GM12878 (cell line): ENCODE results near the gene PRR12. TPM values are rescaled to one million over a fixed set of nuclear protein-coding genes. Genes with fewer than 3 reads are reported as not detected.
A peak's percentile ranks its signal among the peaks of the same experiment; 100 is the strongest.

Experiments used
- ATAC-seq: fragments of 200-7000 bp; cut with Tn5 transposase; 3 replicates; pipeline ENCODE4 v1.9.1; 2020; ENCODE audit warnings: mild to moderate bottlenecking, moderate library complexity
- BruUV-seq: library from RNA; stranded (reverse); fragments of 400-500 nt; replicated peaks from 2 replicates; lab custom pipeline; 2021; lab: Mats Ljungman, UMichigan
- CTCF ChIA-PET: fragments of 300-600 bp; sonication (Branson Sonifier 250); formaldehyde crosslinking; extraction: SDS; loops from one replicate; lab custom pipeline; 2021; ENCODE audit warnings: inconsistent platforms; lab: Yijun Ruan, JAX
- POLR2A ChIA-PET: fragments of 350-600 bp; formaldehyde crosslinking; extraction: SDS; loops from one replicate; lab custom pipeline; 2021; ENCODE audit warnings: inconsistent platforms; lab: Charles Lee
- RAD21 ChIA-PET: fragments of 300-600 bp; sonication (Branson Sonifier 250); formaldehyde crosslinking; loops from one replicate; lab custom pipeline; 2023; ENCODE audit warnings: antibody characterized with exemption; ENCODE audit not compliant: unreplicated experiment; lab: Charles Lee
- SMC1A ChIA-PET: fragments of 300-600 bp; sonication (Branson Sonifier 250); formaldehyde crosslinking; loops from one replicate; lab custom pipeline; 2023; ENCODE audit not compliant: unreplicated experiment, uncharacterized antibody; lab: Charles Lee
- DNase-seq: peaks from one replicate; pipeline ENCODE4 v3.0.0-alpha.2; 2011; ENCODE audit warnings: low read depth, low spot score
- FAIRE-seq: peaks from 3 replicates; lab custom pipeline; 2011; peaks lifted over from hg19 to GRCh38; lab: Jason Lieb, UNC
- H2AFZ ChIP-seq: 2 replicates; pipeline ENCODE4 v1.6.0; 2011; ENCODE audit warnings: low read depth, low read length, control low read depth; ENCODE audit not compliant: control insufficient read depth
- H3K27ac ChIP-seq: 2 replicates; pipeline ENCODE4 v1.5.1; 2011; ENCODE audit warnings: control low read depth; ENCODE audit not compliant: control insufficient read depth, insufficient read depth
- H3K27me3 ChIP-seq, 2 experiments: replicated peaks in 1 of 2; 2 replicates each; pipeline versions ENCODE4 v1.6.0 to v1.6.1; 2011; ENCODE audit warnings: low read length in 1 of 2; ENCODE audit not compliant: control insufficient read depth in 2 of 2, insufficient read depth in 2 of 2
- H3K36me3 ChIP-seq, 2 experiments: 2 replicates each; pipeline ENCODE4 v1.5.1; 2011; ENCODE audit warnings: low read length in 1 of 2; ENCODE audit not compliant: control insufficient read depth in 2 of 2, insufficient read depth in 2 of 2
- H3K4me1 ChIP-seq: 2 replicates; pipeline ENCODE4 v1.6.1; 2011; ENCODE audit warnings: mild to moderate bottlenecking, low read length, moderate library complexity, mixed read lengths; ENCODE audit not compliant: control insufficient read depth, insufficient read depth
- H3K4me2 ChIP-seq: 2 replicates; pipeline ENCODE4 v1.6.0; 2011; ENCODE audit warnings: control low read depth; ENCODE audit not compliant: control insufficient read depth, insufficient read depth
- H3K4me3 ChIP-seq: fragments of 200-600 bp; sonication (generic); 2 replicates; pipeline ENCODE4 v1.5.1; 2016
- H3K79me2 ChIP-seq: 2 replicates; pipeline ENCODE4 v1.6.0; 2011; ENCODE audit warnings: low read length; ENCODE audit not compliant: control insufficient read depth, insufficient read depth
- H3K9ac ChIP-seq: 2 replicates; pipeline ENCODE4 v1.8.0; 2011; ENCODE audit warnings: low read length, control low read depth, mixed read lengths; ENCODE audit not compliant: control insufficient read depth, insufficient read depth
- H3K9me3 ChIP-seq: replicated peaks from 3 replicates; pipeline ENCODE4 v1.5.1; 2011; ENCODE audit warnings: mild to moderate bottlenecking, low read length; ENCODE audit not compliant: control insufficient read depth, insufficient read depth
- H4K20me1 ChIP-seq: 2 replicates; pipeline ENCODE4 v1.6.0; 2011; ENCODE audit not compliant: control insufficient read depth, insufficient read depth
- BCLAF1 ChIP-seq: fragments of 450-650 bp; IDR thresholded peaks from 2 replicates; pipeline ENCODE4 v1.6.1; 2017; ENCODE audit warnings: antibody characterized with exemption, mild to moderate bottlenecking, moderate library complexity
- BRCA1 ChIP-seq: IDR thresholded peaks from 2 replicates; pipeline ENCODE4 v1.6.1; 2011; ENCODE audit warnings: low read depth, low read length, improper control_type of control experiment
- CHD4 ChIP-seq: fragments of 200-600 bp; sonication (generic); IDR thresholded peaks from 2 replicates; pipeline ENCODE4 v1.6.1; 2016; ENCODE audit warnings: mild to moderate bottlenecking
- EED ChIP-seq: sonication (generic); IDR thresholded peaks from 2 replicates; pipeline ENCODE4 v1.6.1; 2016; ENCODE audit warnings: antibody characterized with exemption, low read depth
- JUNB ChIP-seq: IDR thresholded peaks from 2 replicates; pipeline ENCODE4 v1.6.1; 2016; ENCODE audit warnings: antibody characterized with exemption, mild to moderate bottlenecking
- MYB ChIP-seq: fragments of 150-350 bp; IDR thresholded peaks from 2 replicates; pipeline ENCODE4 v1.6.1; 2014; ENCODE audit warnings: mild to moderate bottlenecking, low read depth, low read length, borderline replicate concordance
- NFIC ChIP-seq: IDR thresholded peaks from 2 replicates; pipeline ENCODE4 v1.6.1; 2012; ENCODE audit warnings: low read depth, mild to moderate bottlenecking, inconsistent platforms, low read length, moderate library complexity
- NFYA ChIP-seq: IDR thresholded peaks from 2 replicates; pipeline ENCODE4 v1.6.1; 2011; ENCODE audit warnings: low read depth, mild to moderate bottlenecking, low read length, improper control_type of control experiment, borderline replicate concordance
- POLR2AphosphoS5 ChIP-seq: IDR thresholded peaks from 2 replicates; pipeline ENCODE4 v1.6.1; 2011; ENCODE audit warnings: mild to moderate bottlenecking, low read length, inconsistent platforms
- TBL1XR1 ChIP-seq: IDR thresholded peaks from 2 replicates; pipeline ENCODE4 v1.6.1; 2012; ENCODE audit warnings: low read depth, low read length, improper control_type of control experiment
- ZNF384 ChIP-seq: IDR thresholded peaks from 2 replicates; pipeline ENCODE4 v1.6.1; 2012; ENCODE audit warnings: low read depth, mild to moderate bottlenecking, low read length, improper control_type of control experiment, borderline replicate concordance
- WGBS: methylation state at CpG from one replicate; pipeline ENCODE4 v1.1.6; 2016; ENCODE audit warnings: low lambda C conversion rate; ENCODE audit not compliant: insufficient replicate concordance, insufficient coverage; ENCODE audit errors: missing lambda C conversion rate; 5-methylcytosine and 5-hydroxymethylcytosine counted together
- in situ Hi-C: fragments of 300-500 bp; cut with MboI; formaldehyde crosslinking; loops from 9 replicates; pipeline ENCODE4 v1.14.3; 2018; ENCODE audit warnings: mixed read lengths
- intact Hi-C: fragments of 100-400 bp; cut with micrococcal nuclease; formaldehyde crosslinking; loops from one replicate; pipeline ENCODE4 v1.14.2; 2022; ENCODE audit not compliant: unreplicated experiment
- polyA plus RNA-seq, 11 experiments: library from polyadenylated mRNA; depleted of rRNA in 4 of 11; unstranded in 6 of 11; stranded (reverse) in 5 of 11; fragments of >200 nt; fragmentation: Nextera tagmentation in 4 of 11; fragmentation: Illumina TruSeq in 1 of 11; extraction: Ambion mirVana in 4 of 11; extraction: Trizol in 1 of 11; gene quantifications; 1 replicate in 1 of 11; 2 replicates in 10 of 11; pipeline versions ENCODE4 v1.2.1 to v1.2.3, GENCODE V29; 2011 to 2016; ENCODE audit warnings: inconsistent platforms in 2 of 11, missing spikeins in 2 of 11, low read depth in 1 of 11
- total RNA-seq, 4 experiments: library from RNA; depleted of rRNA in 3 of 4; stranded (reverse); fragments of >200 nt in 3 of 4; fragmentation: Illumina TruSeq in 1 of 4; extraction: Trizol in 1 of 4; gene quantifications; 2 replicates each; pipeline versions ENCODE4 v1.2.1 to v1.2.3, GENCODE V29; 2013 to 2021
- TF ChIP-seq, protein P1 (sequence below): fragments of 450-650 bp; IDR thresholded peaks from 2 replicates; pipeline ENCODE4 v1.6.1; 2017; ENCODE audit warnings: mild to moderate bottlenecking, moderate library complexity
- TF ChIP-seq, protein P2 (sequence below): fragments of 150-350 bp; IDR thresholded peaks from 2 replicates; pipeline ENCODE4 v1.6.1; 2014; ENCODE audit warnings: mild to moderate bottlenecking, low read depth, low read length

PRR12 gene
- total and polyA plus RNA-seq, 10 of the 15 experiments (the other 5 are each of a cell fraction or from before 2014, with no cell fraction given): 0.02 to 25.3 (median 1.6) TPM

GRCh38 chr19:49590071-49590970 lies 661 bp upstream of the PRR12 start:
- H3K9ac ChIP-seq: peak overlapping the region; percentile 95
- ATAC-seq: peak; percentile 88
- in situ Hi-C loops (no loop called here), intact Hi-C loops (loop anchor here (1.0 to 5.0 kb wide), 2 partner anchors 10 to 52 kb away; partner anchors contain the start of genes NOSIP, RRAS and SCAF1)
- peak; percentile 91 for DNase-seq
- ChIA-PET POLR2A (interaction anchor here (0.7 to 4.8 kb wide), 9 partner anchors 10 to 321 kb away, joined by 3 to 49 read pairs (median 5); partner anchors contain the start of genes AP2A1, NOSIP, PRMT1 and PRRG2), CTCF (interaction anchor here (0.7 to 1.4 kb wide), 4 partner anchors 20 to 85 kb away, joined by 3 to 5 read pairs (median 3); no protein-coding TSS in a partner anchor), RAD21 (interaction anchor here (0.8 to 1.2 kb wide), 3 partner anchors 50 to 79 kb away, joined by 3 to 9 read pairs (median 5); partner anchors contain the start of genes BCL2L12, IRF3 and RRAS), SMC1A (interaction anchor here (1.0 to 2.2 kb wide), 5 partner anchors 10 to 86 kb away, joined by 3 to 7 read pairs (median 4); partner anchors contain the start of genes NOSIP, PRRG2 and RRAS)
- peaks cover 15% of the 10 kb centered on the region for H3K4me1 ChIP-seq
- H3K36me3 ChIP-seq: peaks cover 0 to 6% of the 10 kb centered on the region in 2 experiments; a peak in 2 of 4 replicates
- peak overlapping the region; percentile 85 for H3K4me3 ChIP-seq
- H3K79me2 ChIP-seq: peaks cover 28% of the 10 kb centered on the region
- H3K9me3 ChIP-seq: no peaks in the 10 kb centered on the region
- no peaks in the 10 kb centered on the region for H3K27me3 ChIP-seq
- H4K20me1 ChIP-seq: peaks cover 3% of the 10 kb centered on the region; the same call in 1 of the 2 replicates
- H2AFZ ChIP-seq: peak overlapping the region; percentile 85
- H3K27ac ChIP-seq: peak overlapping the region; percentile 90
- H3K4me2 ChIP-seq: peak overlapping the region; percentile 100
- under 1% methylated on average over 54 of the region's 58 CpGs for WGBS
- peak; percentile 99 for FAIRE-seq
- TSS peak; percentile 84 for BruUV-seq
- TF ChIP-seq ZNF384 (no peak), TBL1XR1 (no peak), NFYA (no peak), MYB (no peak), BCLAF1 (no peak), POLR2AphosphoS5 (peak; percentile 94), CHD4 (no peak), JUNB (no peak), BRCA1 (no peak), EED (0 out of 2 replicates have a peak, but pooled peaks have one; percentile 34), NFIC (no peak)
- TF ChIP-seq, protein P1, sequence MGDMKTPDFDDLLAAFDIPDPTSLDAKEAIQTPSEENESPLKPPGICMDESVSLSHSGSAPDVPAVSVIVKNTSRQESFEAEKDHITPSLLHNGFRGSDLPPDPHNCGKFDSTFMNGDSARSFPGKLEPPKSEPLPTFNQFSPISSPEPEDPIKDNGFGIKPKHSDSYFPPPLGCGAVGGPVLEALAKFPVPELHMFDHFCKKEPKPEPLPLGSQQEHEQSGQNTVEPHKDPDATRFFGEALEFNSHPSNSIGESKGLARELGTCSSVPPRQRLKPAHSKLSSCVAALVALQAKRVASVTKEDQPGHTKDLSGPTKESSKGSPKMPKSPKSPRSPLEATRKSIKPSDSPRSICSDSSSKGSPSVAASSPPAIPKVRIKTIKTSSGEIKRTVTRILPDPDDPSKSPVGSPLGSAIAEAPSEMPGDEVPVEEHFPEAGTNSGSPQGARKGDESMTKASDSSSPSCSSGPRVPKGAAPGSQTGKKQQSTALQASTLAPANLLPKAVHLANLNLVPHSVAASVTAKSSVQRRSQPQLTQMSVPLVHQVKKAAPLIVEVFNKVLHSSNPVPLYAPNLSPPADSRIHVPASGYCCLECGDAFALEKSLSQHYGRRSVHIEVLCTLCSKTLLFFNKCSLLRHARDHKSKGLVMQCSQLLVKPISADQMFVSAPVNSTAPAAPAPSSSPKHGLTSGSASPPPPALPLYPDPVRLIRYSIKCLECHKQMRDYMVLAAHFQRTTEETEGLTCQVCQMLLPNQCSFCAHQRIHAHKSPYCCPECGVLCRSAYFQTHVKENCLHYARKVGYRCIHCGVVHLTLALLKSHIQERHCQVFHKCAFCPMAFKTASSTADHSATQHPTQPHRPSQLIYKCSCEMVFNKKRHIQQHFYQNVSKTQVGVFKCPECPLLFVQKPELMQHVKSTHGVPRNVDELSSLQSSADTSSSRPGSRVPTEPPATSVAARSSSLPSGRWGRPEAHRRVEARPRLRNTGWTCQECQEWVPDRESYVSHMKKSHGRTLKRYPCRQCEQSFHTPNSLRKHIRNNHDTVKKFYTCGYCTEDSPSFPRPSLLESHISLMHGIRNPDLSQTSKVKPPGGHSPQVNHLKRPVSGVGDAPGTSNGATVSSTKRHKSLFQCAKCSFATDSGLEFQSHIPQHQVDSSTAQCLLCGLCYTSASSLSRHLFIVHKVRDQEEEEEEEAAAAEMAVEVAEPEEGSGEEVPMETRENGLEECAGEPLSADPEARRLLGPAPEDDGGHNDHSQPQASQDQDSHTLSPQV: no peak
- TF ChIP-seq, protein P2, sequence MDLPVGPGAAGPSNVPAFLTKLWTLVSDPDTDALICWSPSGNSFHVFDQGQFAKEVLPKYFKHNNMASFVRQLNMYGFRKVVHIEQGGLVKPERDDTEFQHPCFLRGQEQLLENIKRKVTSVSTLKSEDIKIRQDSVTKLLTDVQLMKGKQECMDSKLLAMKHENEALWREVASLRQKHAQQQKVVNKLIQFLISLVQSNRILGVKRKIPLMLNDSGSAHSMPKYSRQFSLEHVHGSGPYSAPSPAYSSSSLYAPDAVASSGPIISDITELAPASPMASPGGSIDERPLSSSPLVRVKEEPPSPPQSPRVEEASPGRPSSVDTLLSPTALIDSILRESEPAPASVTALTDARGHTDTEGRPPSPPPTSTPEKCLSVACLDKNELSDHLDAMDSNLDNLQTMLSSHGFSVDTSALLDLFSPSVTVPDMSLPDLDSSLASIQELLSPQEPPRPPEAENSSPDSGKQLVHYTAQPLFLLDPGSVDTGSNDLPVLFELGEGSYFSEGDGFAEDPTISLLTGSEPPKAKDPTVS: no peak
